GM12878 (cell line): ENCODE results near the gene LMO7. TPM values are rescaled to one million over a fixed set of nuclear protein-coding genes. Genes with fewer than 3 reads are reported as not detected.

Source experiments
- EGR1 ChIP-seq, 2 experiments: IDR thresholded peaks; 1 replicate in 1 of 2; 2 replicates in 1 of 2; pipeline ENCODE4 v1.6.1; 2011 to 2012; ENCODE audit warnings: low read depth in 2 of 2, low read length in 2 of 2, borderline replicate concordance in 1 of 2, mild to moderate bottlenecking in 1 of 2, moderate library complexity in 1 of 2
- IKZF1 ChIP-seq: fragments of 450-650 bp; conservative IDR thresholded peaks from 2 replicates; pipeline ENCODE4 v1.6.1; 2017; ENCODE audit warnings: antibody characterized with exemption, mild to moderate bottlenecking
- KDM1A ChIP-seq: fragments of 200-600 bp; sonication (generic); IDR thresholded peaks from 2 replicates; pipeline ENCODE4 v1.6.1; 2016; ENCODE audit warnings: borderline replicate concordance
- LARP7 ChIP-seq: fragments of 450-650 bp; IDR thresholded peaks from 2 replicates; pipeline ENCODE4 v1.6.1; 2017; ENCODE audit warnings: mild to moderate bottlenecking
- POLR2A ChIP-seq: IDR thresholded peaks from 2 replicates; pipeline ENCODE4 v1.6.1; 2011; ENCODE audit warnings: low read depth, mild to moderate bottlenecking, low read length
- RCOR1 ChIP-seq: conservative IDR thresholded peaks from 2 replicates; pipeline ENCODE4 v1.6.1; 2012; ENCODE audit warnings: low read depth, low read length, improper control_type of control experiment
- TARDBP ChIP-seq: IDR thresholded peaks from 2 replicates; pipeline ENCODE4 v1.6.1; 2016; ENCODE audit warnings: borderline replicate concordance
- ZSCAN29 ChIP-seq: fragments of 450-650 bp; IDR thresholded peaks from 2 replicates; pipeline ENCODE4 v1.6.1; 2017; ENCODE audit warnings: mild to moderate bottlenecking, moderate library complexity
- polyA plus RNA-seq, 11 experiments: library from polyadenylated mRNA; depleted of rRNA in 4 of 11; unstranded in 6 of 11; stranded (reverse) in 5 of 11; fragments of >200 nt; fragmentation: Nextera tagmentation in 4 of 11; fragmentation: Illumina TruSeq in 1 of 11; extraction: Ambion mirVana in 4 of 11; extraction: Trizol in 1 of 11; gene quantifications; 1 replicate in 1 of 11; 2 replicates in 10 of 11; pipeline versions ENCODE4 v1.2.1 to v1.2.3, GENCODE V29; 2011 to 2016; ENCODE audit warnings: inconsistent platforms in 2 of 11, missing spikeins in 2 of 11, low read depth in 1 of 11
- total RNA-seq, 4 experiments: library from RNA; depleted of rRNA in 3 of 4; stranded (reverse); fragments of >200 nt in 3 of 4; fragmentation: Illumina TruSeq in 1 of 4; extraction: Trizol in 1 of 4; gene quantifications; 2 replicates each; pipeline versions ENCODE4 v1.2.1 to v1.2.3, GENCODE V29; 2013 to 2021
- TF ChIP-seq, protein P1 (sequence below): IDR thresholded peaks from 2 replicates; pipeline ENCODE4 v1.6.1; 2011; ENCODE audit warnings: mild to moderate bottlenecking, low read depth, low read length, moderate library complexity; ENCODE audit not compliant: insufficient replicate concordance
- TF ChIP-seq, protein P2 (sequence below), 3 experiments: IDR thresholded peaks in 2 of 3; conservative IDR thresholded peaks in 1 of 3; 2 replicates each; pipeline ENCODE4 v1.5.1; 2011; ENCODE audit warnings: low read depth in 3 of 3, low read length in 3 of 3, mild to moderate bottlenecking in 3 of 3, control low read depth in 2 of 3, moderate library complexity in 2 of 3, inconsistent platforms in 1 of 3, mixed read lengths in 1 of 3; ENCODE audit not compliant: control insufficient read depth in 2 of 3, insufficient read depth in 1 of 3; ENCODE audit errors: extremely low read depth in 1 of 3
- TF ChIP-seq, protein P3 (sequence below): IDR thresholded peaks from 2 replicates; pipeline ENCODE4 v1.6.1; 2012; ENCODE audit warnings: low read length, inconsistent platforms

LMO7 gene
- total and polyA plus RNA-seq, 10 of the 15 experiments (the other 5 are each of a cell fraction or from before 2014, with no cell fraction given): 8.5 to 67.8 (median 36.8) TPM

DNA sequence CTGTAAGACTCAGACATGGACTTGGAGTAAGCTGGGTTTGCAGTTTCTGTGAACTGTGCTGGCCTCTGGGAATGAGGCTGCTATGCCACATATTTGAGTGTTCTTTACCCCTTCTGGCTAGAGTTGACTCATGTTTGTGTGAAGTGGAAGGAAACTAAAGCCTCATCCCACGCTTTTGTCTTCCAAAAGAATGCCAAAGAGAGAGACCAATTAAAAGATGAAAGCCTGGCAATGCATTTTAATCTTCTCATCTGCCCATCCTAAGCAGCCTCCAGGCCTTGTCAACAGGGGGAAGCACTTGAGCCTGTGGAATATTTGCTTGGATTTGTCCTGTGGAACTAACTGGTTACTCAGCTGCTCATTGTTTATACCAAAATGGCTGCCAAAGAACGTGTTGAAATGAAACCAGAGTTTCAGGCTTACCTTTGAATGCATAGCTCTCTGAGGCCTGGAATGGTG, 49.1 kb downstream of the LMO7 start (continued):
- TF ChIP-seq, protein P1, sequence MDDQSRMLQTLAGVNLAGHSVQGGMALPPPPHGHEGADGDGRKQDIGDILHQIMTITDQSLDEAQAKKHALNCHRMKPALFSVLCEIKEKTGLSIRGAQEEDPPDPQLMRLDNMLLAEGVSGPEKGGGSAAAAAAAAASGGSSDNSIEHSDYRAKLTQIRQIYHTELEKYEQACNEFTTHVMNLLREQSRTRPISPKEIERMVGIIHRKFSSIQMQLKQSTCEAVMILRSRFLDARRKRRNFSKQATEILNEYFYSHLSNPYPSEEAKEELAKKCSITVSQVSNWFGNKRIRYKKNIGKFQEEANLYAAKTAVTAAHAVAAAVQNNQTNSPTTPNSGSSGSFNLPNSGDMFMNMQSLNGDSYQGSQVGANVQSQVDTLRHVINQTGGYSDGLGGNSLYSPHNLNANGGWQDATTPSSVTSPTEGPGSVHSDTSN: no peak
- TF ChIP-seq, protein P2, sequence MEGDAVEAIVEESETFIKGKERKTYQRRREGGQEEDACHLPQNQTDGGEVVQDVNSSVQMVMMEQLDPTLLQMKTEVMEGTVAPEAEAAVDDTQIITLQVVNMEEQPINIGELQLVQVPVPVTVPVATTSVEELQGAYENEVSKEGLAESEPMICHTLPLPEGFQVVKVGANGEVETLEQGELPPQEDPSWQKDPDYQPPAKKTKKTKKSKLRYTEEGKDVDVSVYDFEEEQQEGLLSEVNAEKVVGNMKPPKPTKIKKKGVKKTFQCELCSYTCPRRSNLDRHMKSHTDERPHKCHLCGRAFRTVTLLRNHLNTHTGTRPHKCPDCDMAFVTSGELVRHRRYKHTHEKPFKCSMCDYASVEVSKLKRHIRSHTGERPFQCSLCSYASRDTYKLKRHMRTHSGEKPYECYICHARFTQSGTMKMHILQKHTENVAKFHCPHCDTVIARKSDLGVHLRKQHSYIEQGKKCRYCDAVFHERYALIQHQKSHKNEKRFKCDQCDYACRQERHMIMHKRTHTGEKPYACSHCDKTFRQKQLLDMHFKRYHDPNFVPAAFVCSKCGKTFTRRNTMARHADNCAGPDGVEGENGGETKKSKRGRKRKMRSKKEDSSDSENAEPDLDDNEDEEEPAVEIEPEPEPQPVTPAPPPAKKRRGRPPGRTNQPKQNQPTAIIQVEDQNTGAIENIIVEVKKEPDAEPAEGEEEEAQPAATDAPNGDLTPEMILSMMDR (IDR thresholded peaks at IDR 0.05 in 2 of 3, conservative IDR thresholded peaks at IDR 0.05 in 1 of 3; ENCODE audit: control insufficient read depth in 2 of 3, extremely low read depth in 1 of 3, insufficient read depth in 1 of 3, low read depth in 3 of 3, low read length in 3 of 3): no peak
- TF ChIP-seq POLR2A: no peak
- no peak; the same call in 1 of the 2 replicates for TF ChIP-seq IKZF1
- no peak for TF ChIP-seq ZSCAN29
- TF ChIP-seq KDM1A: no peak
- TF ChIP-seq EGR1 (IDR thresholded peaks at IDR 0.05; ENCODE audit: borderline replicate concordance in 1 of 2, low read depth in 2 of 2, low read length in 2 of 2): no peak
- no peak for TF ChIP-seq TARDBP
- TF ChIP-seq LARP7: no peak
- TF ChIP-seq, protein P3, sequence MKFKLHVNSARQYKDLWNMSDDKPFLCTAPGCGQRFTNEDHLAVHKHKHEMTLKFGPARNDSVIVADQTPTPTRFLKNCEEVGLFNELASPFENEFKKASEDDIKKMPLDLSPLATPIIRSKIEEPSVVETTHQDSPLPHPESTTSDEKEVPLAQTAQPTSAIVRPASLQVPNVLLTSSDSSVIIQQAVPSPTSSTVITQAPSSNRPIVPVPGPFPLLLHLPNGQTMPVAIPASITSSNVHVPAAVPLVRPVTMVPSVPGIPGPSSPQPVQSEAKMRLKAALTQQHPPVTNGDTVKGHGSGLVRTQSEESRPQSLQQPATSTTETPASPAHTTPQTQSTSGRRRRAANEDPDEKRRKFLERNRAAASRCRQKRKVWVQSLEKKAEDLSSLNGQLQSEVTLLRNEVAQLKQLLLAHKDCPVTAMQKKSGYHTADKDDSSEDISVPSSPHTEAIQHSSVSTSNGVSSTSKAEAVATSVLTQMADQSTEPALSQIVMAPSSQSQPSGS: peak; percentile 47; the same call in 1 of the 2 replicates
- no peak for TF ChIP-seq RCOR1
